Nucleus accumbens (tissue), 56 donors: Measurements from ENCODE around the gene GLP1R.
A peak's percentile ranks its signal among the peaks of the same experiment; 100 is the strongest.
"Not testable (repeated sequence)": the region's sequence is repeated elsewhere in the genome, so short reads cannot be mapped to it uniquely, and the experiment has no call there.

ENCODE experiments used
- DNase-seq, 56 donors: peaks; one replicate each; lab custom pipeline; 2025; lab: John Stamatoyannopoulos, UW

Gene GLP1R

GRCh38 chr6:39114388-39114703 lies 65.8 kb downstream of the GLP1R start:
- DNase-seq: peak in 1 of 56 donors; percentile 54

- peak in 55 of 56 donors; percentile 49 to 92 (median 82) for DNase-seq
These were observed 66.4 kb downstream of the GLP1R start, which contains the start of gene SAYSD1 for GRCh38 chr6:39114704-39115599. TSS of gene SAYSD1 (minus strand) at chr6:39115186. CDS start at chr6:39115089, 97 bp downstream.

GRCh38 chr6:39118921-39119320 lies 70.3 kb downstream of the GLP1R start:
- no peak for DNase-seq

- no peak for DNase-seq
These were observed 75.5 kb downstream of the GLP1R start for GRCh38 chr6:39124114-39124513.

- DNase-seq: no peak
These were observed 79.5 kb downstream of the GLP1R start for GRCh38 chr6:39128106-39128505.

GRCh38 chr6:39128832-39129231 lies 80.3 kb downstream of the GLP1R start:
- DNase-seq: no peak

GRCh38 chr6:39130691-39131090 lies 82.1 kb downstream of the GLP1R start:
- DNase-seq: no peak

GRCh38 chr6:39134761-39135160 lies 86.2 kb downstream of the GLP1R start:
- DNase-seq: not testable (repeated sequence)

- not testable (repeated sequence) for DNase-seq
These were observed 87.6 kb downstream of the GLP1R start for GRCh38 chr6:39136207-39136606.

GRCh38 chr6:39137245-39137644 lies 88.7 kb downstream of the GLP1R start:
- DNase-seq: peak in 1 of 56 donors; percentile 1
